Measurements from ENCODE around the gene RIPOR1. TPM values are rescaled to one million over a fixed set of nuclear protein-coding genes. Genes with fewer than 3 reads are reported as not detected.

Gene RIPOR1
- polyA plus RNA-seq, 1 donor (not counting 4 experiments of a cell fraction or from before 2014, with no cell fraction given) = 5.3 TPM

- Histone ChIP-seq H3K4me2 (ENCODE audit: control insufficient read depth, extremely low read depth, insufficient read depth, low read depth, low read length) (no peak overlapping the region), H3K4me1 (ENCODE audit: control insufficient read depth, extremely low read depth, insufficient read depth, low read length) (no peaks in the 10 kb centered on the region), H4K20me1 (ENCODE audit: control insufficient read depth, extremely low read depth, insufficient read depth, low read length) (no peaks in the 10 kb centered on the region), H2AFZ (ENCODE audit: control insufficient read depth, low read length) (no peak overlapping the region), H3K27ac (ENCODE audit: control insufficient read depth, insufficient read depth, low read length) (no peak overlapping the region), H3K9me1 (ENCODE audit: control insufficient read depth, extremely low read depth, insufficient read depth, low read length) (no peaks in the 10 kb centered on the region), H3K4me3 (ENCODE audit: control insufficient read depth in 2 of 3, extremely low read depth in 1 of 3, insufficient read depth in 2 of 3, low read depth in 1 of 3, low read length in 3 of 3) (no peak overlapping the region), H3K27me3 (ENCODE audit: control insufficient read depth, extremely low read depth, insufficient read depth, low read length) (no peaks in the 10 kb centered on the region), H3K9ac (ENCODE audit: control insufficient read depth, extremely low read depth, insufficient read depth, low read length) (no peak overlapping the region), H3K9me3 (ENCODE audit: control insufficient read depth, low read depth, low read length) (no peaks in the 10 kb centered on the region), H3K36me3 (ENCODE audit: control insufficient read depth in 2 of 2, extremely low read depth in 1 of 2, insufficient read depth in 2 of 2, low read length in 2 of 2) (no peaks in the 10 kb centered on the region), H3K79me2 (ENCODE audit: control insufficient read depth, insufficient read depth, low read length) (no peaks in the 10 kb centered on the region)
- FAIRE-seq = no peak
- no peak for TF ChIP-seq EZH2 (IDR thresholded peaks at IDR 0.05; ENCODE audit: low read length)
- no peak for TF ChIP-seq CTCF (optimal IDR thresholded peaks at IDR 0.05 in 1 of 3, IDR thresholded peaks at IDR 0.05 in 1 of 3, conservative IDR thresholded peaks at IDR 0.05 in 1 of 3; ENCODE audit: extremely low read depth in 1 of 3, insufficient read depth in 2 of 3, low read length in 3 of 3)
- dilution Hi-C loops (cut with MboI; ENCODE audit: extremely low pct_ligation_motif_present, low sequenced_read_pairs) = no loop called here
- no peak for DNase-seq (ENCODE audit: low read depth, low spot score)
Observed at GRCh38 chr16:67499106-67499505, 29.5 kb upstream of the RIPOR1 start.

GRCh38 chr16:67504031-67505021 is 24.3 kb upstream of the RIPOR1 start:
- no peaks in the 10 kb centered on the region for H4K20me1 ChIP-seq (ENCODE audit: control insufficient read depth, extremely low read depth, insufficient read depth, low read length)
- H3K36me3 ChIP-seq (ENCODE audit: control insufficient read depth in 2 of 2, extremely low read depth in 1 of 2, insufficient read depth in 2 of 2, low read length in 2 of 2) = no peaks in the 10 kb centered on the region
- FAIRE-seq (no peak), DNase-seq (ENCODE audit: low read depth, low spot score) (no peak)
- H3K9me1 ChIP-seq (ENCODE audit: control insufficient read depth, extremely low read depth, insufficient read depth, low read length) = no peaks in the 10 kb centered on the region
- no peak overlapping the region for H3K9ac ChIP-seq (ENCODE audit: control insufficient read depth, extremely low read depth, insufficient read depth, low read length)
- no peak overlapping the region for H3K4me2 ChIP-seq (ENCODE audit: control insufficient read depth, extremely low read depth, insufficient read depth, low read depth, low read length)
- no peaks in the 10 kb centered on the region for H3K79me2 ChIP-seq (ENCODE audit: control insufficient read depth, insufficient read depth, low read length)
- no peak overlapping the region for H2AFZ ChIP-seq (ENCODE audit: control insufficient read depth, low read length)
- no peaks in the 10 kb centered on the region for H3K4me1 ChIP-seq (ENCODE audit: control insufficient read depth, extremely low read depth, insufficient read depth, low read length)
- no peaks in the 10 kb centered on the region for H3K27me3 ChIP-seq (ENCODE audit: control insufficient read depth, extremely low read depth, insufficient read depth, low read length)
- no peak overlapping the region for H3K27ac ChIP-seq (ENCODE audit: control insufficient read depth, insufficient read depth, low read length)
- H3K9me3 ChIP-seq (ENCODE audit: control insufficient read depth, low read depth, low read length) = no peaks in the 10 kb centered on the region
- TF ChIP-seq CTCF (optimal IDR thresholded peaks at IDR 0.05 in 1 of 3, IDR thresholded peaks at IDR 0.05 in 1 of 3, conservative IDR thresholded peaks at IDR 0.05 in 1 of 3; ENCODE audit: extremely low read depth in 1 of 3, insufficient read depth in 2 of 3, low read length in 3 of 3) = no peak
- no peak for TF ChIP-seq EZH2 (IDR thresholded peaks at IDR 0.05; ENCODE audit: low read length)
- no peak overlapping the region for H3K4me3 ChIP-seq (ENCODE audit: control insufficient read depth in 2 of 3, extremely low read depth in 1 of 3, insufficient read depth in 2 of 3, low read depth in 1 of 3, low read length in 3 of 3)
- dilution Hi-C loops (cut with MboI; ENCODE audit: extremely low pct_ligation_motif_present, low sequenced_read_pairs) = no loop called here
